ENCODE results near the gene PIK3C2G. TPM values are rescaled to one million over a fixed set of nuclear protein-coding genes. Genes with fewer than 3 reads are reported as not detected.

The PIK3C2G gene
- total and polyA plus RNA-seq, 10 of the 15 experiments (the other 5 are each of a cell fraction or from before 2014, with no cell fraction given), result not detected

GRCh38 chr12:18327036-18327435 lies 65.7 kb downstream of the PIK3C2G start:
- H3K4me2 ChIP-seq (ENCODE audit: control insufficient read depth, insufficient read depth), result no peak overlapping the region
- no TSS peak for BruUV-seq (replicated peaks)
- no peaks in the 10 kb centered on the region for H3K9me3 ChIP-seq (replicated peaks; ENCODE audit: control insufficient read depth, insufficient read depth, low read length)
- ATAC-seq (no peak), FAIRE-seq (no peak), DNase-seq (ENCODE audit: low read depth, low spot score) (no peak)
- no peaks in the 10 kb centered on the region for H3K79me2 ChIP-seq (ENCODE audit: control insufficient read depth, insufficient read depth, low read length)
- no peak overlapping the region for H2AFZ ChIP-seq (ENCODE audit: control insufficient read depth, low read depth, low read length)
- ChIA-PET CTCF (interaction anchor here (1.9 kb wide), 1 partner anchor 77 kb away, joined by 5 read pairs; no protein-coding TSS in a partner anchor), SMC1A (ENCODE audit: uncharacterized antibody, unreplicated experiment) (no interaction called here), POLR2A (no interaction called here), RAD21 (ENCODE audit: unreplicated experiment) (no interaction called here)
- H3K9ac ChIP-seq (ENCODE audit: control insufficient read depth, insufficient read depth, low read length), result no peak overlapping the region
- TF ChIP-seq TCF7 (IDR thresholded peaks at IDR 0.05; ENCODE audit: borderline replicate concordance) (no peak), ZBTB4 (CRISPR knock-in tag; IDR thresholded peaks at IDR 0.05) (no peak), ATF7 (IDR thresholded peaks at IDR 0.05; ENCODE audit: low read depth) (no peak), IRF5 (IDR thresholded peaks at IDR 0.05; ENCODE audit: borderline replicate concordance) (no peak)
- no peak overlapping the region for H3K4me3 ChIP-seq
- no peaks in the 10 kb centered on the region for H3K4me1 ChIP-seq (ENCODE audit: control insufficient read depth, insufficient read depth, low read length)
- H3K27me3 ChIP-seq (replicated peaks in 1 of 2; ENCODE audit: control insufficient read depth in 2 of 2, insufficient read depth in 2 of 2, low read length in 1 of 2), result no peaks in the 10 kb centered on the region
- WGBS (ENCODE audit: insufficient coverage, insufficient replicate concordance, low lambda C conversion rate, missing lambda C conversion rate), result 36% methylated on average over 2 of the region's 2 CpGs
- no peaks in the 10 kb centered on the region for H4K20me1 ChIP-seq (ENCODE audit: control insufficient read depth, insufficient read depth)
- intact Hi-C loops (cut with micrococcal nuclease; ENCODE audit: unreplicated experiment), result no loop called here
- in situ Hi-C loops (cut with MboI), result no loop called here
- H3K36me3 ChIP-seq (ENCODE audit: control insufficient read depth in 2 of 2, insufficient read depth in 2 of 2, low read length in 1 of 2), result no peaks in the 10 kb centered on the region
- no peak overlapping the region for H3K27ac ChIP-seq (ENCODE audit: control insufficient read depth, insufficient read depth)

Data from GM12878 (cell line).